ENCODE measurements around the gene TRABD2B. TPM values are rescaled to one million over a fixed set of nuclear protein-coding genes. Genes with fewer than 3 reads are reported as not detected.

TRABD2B gene
- total and polyA plus RNA-seq, 11 donors, result 0.31 to 1.1 (median 0.80) TPM

GRCh38 chr1:47729685-47730084, 267.5 kb downstream of the TRABD2B start:
- no peak for ATAC-seq
- no peak overlapping the region for H3K27ac ChIP-seq
- no peak for DNase-seq
- H3K36me3 ChIP-seq, result no peaks in the 10 kb centered on the region
- peaks cover 6 to 44% (median 17%) of the 10 kb centered on the region in 9 donors for H3K27me3 ChIP-seq
- TF ChIP-seq POLR2A (IDR thresholded peaks at IDR 0.05), result no peak
- no peak for TF ChIP-seq CTCF (IDR thresholded peaks at IDR 0.05)
- H3K4me1 ChIP-seq, result peaks cover 0 to 15% (median 12%) of the 10 kb centered on the region in 12 donors
- 60 to 67% (median 64%) methylated on average over 2 of the region's 2 CpGs for WGBS, 4 donors
- H3K9me3 ChIP-seq, result no peaks in the 10 kb centered on the region
- no peak overlapping the region for H3K4me3 ChIP-seq
- intact Hi-C loops (cut with DNase I), result loop anchor here in 8 of 10 donors (5.0 to 10.0 kb wide), 11 partner anchors 202 to 552 kb away; partner anchors contain the start of genes TRABD2B (in 2 of the 8) and PDZK1IP1 (in 1 of the 8)

GRCh38 chr1:47727697-47728085, 269.5 kb downstream of the TRABD2B start:
- H3K27me3 ChIP-seq, result peaks cover 15 to 53% (median 28%) of the 10 kb centered on the region in 9 donors
- no peak overlapping the region for H3K4me3 ChIP-seq
- intact Hi-C loops (cut with DNase I), result loop anchor here in 8 of 10 donors (5.0 to 10.0 kb wide), 10 partner anchors 200 to 550 kb away; partner anchors contain the start of gene PDZK1IP1 (in 1 of the 8)
- peaks cover 0 to 17% (median 13%) of the 10 kb centered on the region in 12 donors for H3K4me1 ChIP-seq
- no peak overlapping the region for H3K27ac ChIP-seq
- WGBS, 4 donors, result 89 to 95% (median 91%) methylated on average over 5 of the region's 5 CpGs
- DNase-seq (no peak), ATAC-seq (no peak)
- no peaks in the 10 kb centered on the region for H3K9me3 ChIP-seq
- no peaks in the 10 kb centered on the region for H3K36me3 ChIP-seq
- TF ChIP-seq CTCF (IDR thresholded peaks at IDR 0.05) (no peak), POLR2A (IDR thresholded peaks at IDR 0.05) (no peak)

GRCh38 chr1:47727051-47727696, 270.0 kb downstream of the TRABD2B start:
- H3K9me3 ChIP-seq, result no peaks in the 10 kb centered on the region
- ATAC-seq (no peak), DNase-seq (no peak)
- peaks cover 15 to 51% (median 28%) of the 10 kb centered on the region in 9 donors for H3K27me3 ChIP-seq
- no peaks in the 10 kb centered on the region for H3K36me3 ChIP-seq
- intact Hi-C loops (cut with DNase I), result loop anchor here in 8 of 10 donors (5.0 to 10.0 kb wide), 10 partner anchors 200 to 550 kb away; partner anchors contain the start of gene PDZK1IP1 (in 1 of the 8)
- H3K4me1 ChIP-seq, result peaks cover 0 to 17% (median 13%) of the 10 kb centered on the region in 12 donors
- no peak overlapping the region for H3K4me3 ChIP-seq
- 69 to 77% (median 76%) methylated on average over 8 of the region's 8 CpGs for WGBS, 4 donors
- no peak overlapping the region for H3K27ac ChIP-seq
- no peak for TF ChIP-seq CTCF (IDR thresholded peaks at IDR 0.05)
- TF ChIP-seq POLR2A (IDR thresholded peaks at IDR 0.05), result no peak
